PC-3 (cell line): ENCODE measurements around the gene RASL10B.

ENCODE experiments used
- CTCF ChIP-seq: fragments of 300-600 bp; sonication (generic); conservative IDR thresholded peaks from 2 replicates; pipeline ENCODE4 v1.5.1; 2017; ENCODE audit warnings: antibody characterized with exemption, low read depth, mild to moderate bottlenecking, low read length
- EZH2 ChIP-seq: fragments of 300-600 bp; sonication (generic); IDR thresholded peaks from one replicate; pipeline ENCODE4 v1.6.1; 2017; ENCODE audit warnings: antibody characterized with exemption, mild to moderate bottlenecking, low read length; ENCODE audit not compliant: unreplicated experiment
- EZH2phosphoT487 ChIP-seq: fragments of 300-600 bp; sonication (generic); IDR thresholded peaks from 2 replicates; pipeline ENCODE4 v1.6.1; 2018; ENCODE audit warnings: mild to moderate bottlenecking, antibody characterized with exemption, low read length, borderline replicate concordance

DNA sequence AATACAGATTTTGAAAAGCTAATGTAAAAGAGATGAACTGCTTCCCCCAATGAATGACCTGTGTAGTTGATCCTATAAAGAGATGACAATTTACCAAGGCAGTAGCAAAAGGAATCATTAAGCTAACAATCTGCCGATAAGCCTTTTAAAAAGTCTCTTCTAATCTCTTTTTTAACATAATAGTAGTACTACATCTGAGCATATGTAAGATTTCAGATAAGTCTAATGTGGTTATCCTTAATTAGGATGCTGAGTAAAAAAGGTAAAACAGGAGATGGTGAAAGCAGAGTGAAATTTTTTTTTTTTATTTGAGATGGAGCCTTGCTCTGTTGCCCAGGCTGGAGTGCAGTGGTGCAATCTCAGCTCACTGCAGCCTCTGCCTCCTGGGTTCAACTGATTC is 26.2 kb upstream of the RASL10B start:
- TF ChIP-seq CTCF: no peak
- TF ChIP-seq EZH2: no peak
- TF ChIP-seq EZH2phosphoT487: no peak
